NCI-H1417 (cell line): ENCODE data around the gene BPIFA3.
"Not testable (repeated sequence)": the region's sequence is repeated elsewhere in the genome, so short reads cannot be mapped to it uniquely, and the experiment has no call there.

Experiments used
- DNase-seq, 3 experiments: peaks; one replicate each; lab custom pipeline; 2025; lab: John Stamatoyannopoulos, UW

BPIFA3 gene

DNA sequence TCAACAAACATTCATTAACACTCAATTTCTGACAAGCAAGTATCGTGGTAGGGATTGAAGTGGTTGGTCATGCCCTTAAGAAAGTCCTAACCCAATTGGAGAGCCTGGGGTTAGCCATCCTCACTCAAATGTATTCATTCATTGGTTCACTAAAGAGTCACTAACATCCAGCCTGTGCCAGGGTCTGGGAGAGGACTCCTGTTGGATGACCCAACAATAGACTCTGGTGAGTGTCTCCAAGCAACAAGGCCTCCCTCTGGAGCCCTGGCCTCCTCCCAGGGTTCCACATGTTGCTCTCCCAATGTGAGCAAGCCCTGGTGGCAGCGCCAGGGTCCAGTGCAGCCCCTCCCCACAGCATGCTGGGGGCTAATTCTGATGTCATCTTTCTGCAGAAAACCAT lies at the start of gene BPIFA3:
TSS of gene BPIFA3 (plus strand) at position 301 of the 400 bp plus-strand sequence. CDS start 185 bp downstream, outside the sequence.
- DNase-seq, result no peak

DNA sequence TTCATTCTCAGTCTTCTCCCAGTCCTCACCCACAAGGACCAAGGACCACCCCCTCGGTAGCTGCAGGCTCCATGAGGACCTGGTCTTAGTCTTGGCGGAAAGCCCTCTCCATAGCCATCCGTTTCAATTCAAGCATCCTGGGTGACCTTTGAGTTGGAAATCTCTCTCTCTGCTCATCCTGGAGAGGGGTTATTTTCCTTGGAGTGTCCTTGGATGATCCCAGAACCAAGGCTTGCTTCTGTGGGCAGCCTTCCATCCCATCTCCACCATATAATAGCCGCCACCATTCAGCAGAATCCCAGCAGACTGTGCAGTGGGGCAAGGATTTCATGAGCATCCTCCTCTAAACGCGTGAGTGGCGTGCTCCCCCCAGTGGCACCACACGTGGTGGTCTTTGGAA lies 49.3 kb upstream of the BPIFA3 start, which contains the start of gene BPIFA2:
TSS of gene BPIFA2 (plus strand) at position 301 of the 400 bp plus-strand sequence. CDS start 987 bp downstream, outside the sequence.
- no peak for DNase-seq

DNA sequence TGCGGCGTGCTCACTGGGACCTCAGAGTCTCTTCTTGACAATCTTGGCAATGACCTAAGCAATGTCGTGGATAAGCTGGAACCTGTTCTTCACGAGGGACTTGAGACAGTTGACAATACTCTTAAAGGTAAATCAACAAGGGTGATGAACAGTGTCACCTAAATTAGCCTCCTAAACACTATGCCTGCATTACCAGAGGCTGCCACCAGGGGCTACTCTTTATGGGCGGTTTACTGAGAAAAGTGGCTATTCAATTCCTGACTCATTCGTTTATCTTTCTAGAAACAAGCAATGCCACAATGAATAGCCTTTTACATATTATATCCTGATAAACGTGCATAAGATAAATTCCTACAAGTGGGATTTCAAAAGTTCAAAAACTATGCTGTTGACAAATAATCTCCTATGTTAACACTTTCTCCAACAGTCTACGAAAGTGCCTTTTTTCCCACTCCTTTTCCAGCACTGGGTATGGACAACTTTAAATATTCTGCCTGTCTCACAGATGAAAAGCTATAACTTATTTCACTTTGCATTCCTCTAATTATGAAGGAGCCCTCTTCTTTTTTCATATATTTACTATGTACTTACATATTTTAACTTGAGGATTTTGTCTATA lies 47.9 kb upstream of the BPIFA3 start:
- peak in 1 of 3 experiments; percentile 8 for DNase-seq

DNA sequence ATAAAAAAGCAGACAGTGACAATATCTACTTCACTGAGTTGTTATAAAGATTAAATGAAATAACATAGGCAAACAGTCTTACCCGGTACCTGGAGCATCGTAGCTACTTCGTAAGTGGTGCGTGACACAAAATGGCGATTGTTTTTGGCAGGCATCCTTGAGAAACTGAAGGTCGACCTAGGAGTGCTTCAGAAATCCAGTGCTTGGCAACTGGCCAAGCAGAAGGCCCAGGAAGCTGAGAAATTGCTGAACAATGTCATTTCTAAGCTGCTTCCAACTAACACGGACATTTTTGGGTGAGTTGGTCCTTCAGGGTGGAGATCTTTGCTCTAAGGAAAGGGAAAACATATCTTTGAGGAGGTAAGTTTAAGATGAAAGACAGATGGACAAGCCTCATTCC lies 44.4 kb upstream of the BPIFA3 start:
- DNase-seq, result peak in 2 of 3 experiments; percentile 17 to 87

DNA sequence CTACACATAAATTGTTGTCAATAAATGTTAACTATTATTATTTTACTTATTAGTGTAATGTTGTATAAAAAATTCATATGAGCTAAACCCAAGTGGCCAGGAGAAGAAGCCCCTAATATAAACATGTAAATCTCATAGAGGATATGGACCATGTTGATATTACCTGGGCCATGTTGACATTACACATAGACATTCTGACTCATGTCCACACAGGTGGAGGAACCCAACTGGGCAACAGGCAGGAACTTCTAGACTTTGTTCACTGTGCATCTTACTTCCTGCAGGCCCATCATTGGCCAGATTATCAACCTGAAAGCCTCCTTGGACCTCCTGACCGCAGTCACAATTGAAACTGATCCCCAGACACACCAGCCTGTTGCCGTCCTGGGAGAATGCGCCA lies 42.0 kb upstream of the BPIFA3 start:
- DNase-seq, result no peak

DNA sequence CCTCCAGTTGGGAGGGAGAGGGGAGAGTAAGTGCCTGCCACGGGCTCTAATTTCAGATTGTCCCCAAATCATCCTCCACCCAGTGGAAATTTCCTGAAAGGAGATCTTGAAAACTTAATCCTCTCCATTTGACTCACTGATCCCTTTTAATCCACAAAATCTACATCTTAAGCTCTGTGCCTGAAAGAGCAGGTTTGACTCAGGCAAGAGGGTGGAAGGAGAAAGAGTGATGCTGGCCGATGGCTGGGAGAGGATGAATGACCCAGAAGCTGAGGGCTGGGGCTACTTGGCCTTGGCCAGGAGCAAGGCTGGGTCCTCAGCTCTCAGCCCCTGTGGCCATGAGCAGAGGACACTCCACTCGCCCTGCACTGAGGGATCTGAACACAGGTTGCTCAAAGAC lies 41.1 kb upstream of the BPIFA3 start:
- DNase-seq, result no peak

DNA sequence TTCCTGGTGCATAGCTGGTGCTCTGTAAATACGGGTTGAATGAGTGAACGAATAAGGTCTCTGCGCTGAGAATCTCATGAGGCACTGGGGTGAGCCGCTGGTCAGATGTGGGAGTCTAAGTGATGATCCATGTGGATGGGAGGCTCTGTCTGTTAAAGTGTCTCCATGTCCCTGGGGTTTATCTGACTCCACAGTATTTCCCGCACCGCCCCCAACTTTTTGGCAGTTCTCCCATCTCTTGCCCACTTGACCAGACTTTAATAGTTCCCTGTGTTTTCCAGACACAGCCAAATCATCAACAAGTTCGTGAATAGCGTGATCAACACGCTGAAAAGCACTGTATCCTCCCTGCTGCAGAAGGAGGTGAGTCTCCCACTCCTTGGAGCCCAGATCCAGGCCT lies 39.3 kb upstream of the BPIFA3 start:
- no peak for DNase-seq

DNA sequence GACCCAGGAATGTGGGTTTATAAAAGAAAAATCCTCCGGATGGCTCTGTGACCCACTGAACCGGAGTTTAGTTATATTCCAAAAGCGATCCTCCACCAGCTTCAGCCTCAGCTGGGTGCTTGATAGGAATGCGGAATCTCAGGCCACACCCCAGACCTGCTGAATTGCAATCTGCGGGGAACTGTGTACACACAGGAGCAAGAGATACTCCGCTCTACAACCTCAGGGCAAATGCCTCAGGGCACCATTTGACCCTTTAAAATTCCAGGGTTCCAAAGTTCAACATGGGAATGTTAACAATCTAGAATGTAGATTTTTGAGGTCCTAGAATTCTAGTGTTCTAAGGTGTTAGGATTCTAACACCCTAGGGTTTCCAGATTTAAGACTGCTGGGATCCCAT lies 38.4 kb upstream of the BPIFA3 start:
- DNase-seq, result no peak

DNA sequence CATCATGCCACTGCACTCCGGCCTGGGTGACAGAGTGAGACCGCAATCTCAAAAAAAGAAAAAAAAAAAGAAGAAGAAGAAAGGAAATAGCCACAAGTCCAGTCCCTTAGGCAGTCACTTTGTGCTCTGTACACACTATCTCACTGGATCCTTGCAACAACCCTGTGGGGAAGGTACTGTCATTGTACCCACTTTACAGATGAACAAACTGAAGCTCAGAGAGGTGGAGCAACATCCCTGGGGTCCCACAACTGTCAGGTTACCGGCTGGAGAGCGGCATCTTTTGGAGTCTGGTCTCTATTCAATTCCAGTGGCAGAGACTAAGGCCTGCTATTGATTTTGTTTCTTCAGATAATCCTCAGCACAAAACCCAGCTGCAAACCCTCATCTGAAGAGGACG lies 37.0 kb upstream of the BPIFA3 start:
- no peak for DNase-seq

DNA sequence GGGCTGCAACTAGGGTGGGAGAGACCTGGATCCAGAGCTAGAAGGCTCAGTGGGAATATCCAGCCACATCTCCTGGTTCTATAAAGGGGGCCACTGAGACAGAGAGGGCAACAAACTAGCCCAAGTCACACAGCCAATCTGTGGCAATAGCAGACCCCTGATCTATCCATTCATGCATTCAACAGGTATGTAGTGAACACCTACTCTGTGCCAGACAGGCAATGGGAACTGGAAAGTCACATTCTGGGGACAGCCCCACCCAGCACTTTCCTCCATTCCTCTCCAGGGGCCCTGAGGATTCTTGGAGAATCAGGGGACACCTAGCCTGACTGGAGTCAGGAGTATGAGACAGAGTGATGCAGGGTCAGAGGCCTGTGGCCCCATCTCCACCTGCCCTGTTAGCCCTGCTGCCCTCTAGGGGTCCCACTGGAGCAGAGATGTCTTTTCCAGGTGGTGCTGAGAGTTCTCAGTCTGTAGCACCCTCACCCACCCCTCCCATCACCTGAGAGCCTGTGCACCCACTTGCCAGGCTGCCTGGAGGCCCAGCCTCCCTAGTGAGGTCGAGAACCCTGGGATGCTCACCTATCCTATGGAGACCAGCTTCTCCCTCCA lies 35.6 kb upstream of the BPIFA3 start:
- no peak for DNase-seq

DNA sequence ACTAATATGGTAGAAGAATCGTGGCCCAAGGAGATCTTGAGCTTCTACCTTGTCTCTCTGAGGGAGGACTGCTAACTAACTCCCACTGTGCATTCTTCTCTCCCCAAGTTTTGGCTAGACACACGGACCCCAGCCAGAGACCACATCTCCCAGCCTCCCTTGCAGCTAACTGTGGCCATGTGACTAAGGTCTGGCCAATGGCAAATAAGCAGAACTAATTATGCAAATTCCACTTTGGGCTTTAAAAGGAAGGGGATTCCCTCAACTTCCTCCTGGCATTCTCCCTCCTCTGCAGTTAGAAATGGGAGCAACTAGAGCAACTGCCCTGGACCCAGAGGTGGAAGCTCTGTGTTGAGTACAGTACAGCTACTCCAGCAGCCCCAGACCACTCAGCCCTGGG lies 33.8 kb upstream of the BPIFA3 start:
- no peak for DNase-seq

DNA sequence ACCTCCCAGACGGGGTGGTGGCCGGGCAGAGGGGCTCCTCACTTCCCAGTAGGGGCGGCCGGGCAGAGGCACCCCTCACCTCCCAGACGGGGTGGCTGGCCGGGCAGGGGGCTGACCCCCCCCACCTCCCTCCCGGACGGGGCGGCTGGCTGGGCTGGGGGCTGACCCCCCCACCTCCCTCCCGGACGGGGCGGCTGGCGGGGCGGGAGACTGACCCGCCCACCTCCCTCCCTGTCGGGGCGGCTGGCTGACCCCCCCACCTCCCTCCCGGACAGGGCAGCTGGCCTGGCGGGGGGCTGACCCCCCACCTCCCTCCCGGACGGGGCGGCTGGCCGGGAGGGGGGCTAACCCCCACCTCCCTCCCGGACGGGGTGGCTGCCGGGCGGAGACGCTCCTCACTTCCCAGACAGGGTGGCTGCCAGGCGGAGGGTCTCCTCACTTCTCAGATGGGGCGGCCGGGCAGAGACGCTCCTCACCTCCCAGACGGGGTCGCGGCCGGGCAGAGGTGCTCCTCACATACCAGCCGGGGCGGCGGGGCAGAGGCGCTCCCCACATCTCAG lies 32.0 kb upstream of the BPIFA3 start:
- DNase-seq, result not testable (repeated sequence)

DNA sequence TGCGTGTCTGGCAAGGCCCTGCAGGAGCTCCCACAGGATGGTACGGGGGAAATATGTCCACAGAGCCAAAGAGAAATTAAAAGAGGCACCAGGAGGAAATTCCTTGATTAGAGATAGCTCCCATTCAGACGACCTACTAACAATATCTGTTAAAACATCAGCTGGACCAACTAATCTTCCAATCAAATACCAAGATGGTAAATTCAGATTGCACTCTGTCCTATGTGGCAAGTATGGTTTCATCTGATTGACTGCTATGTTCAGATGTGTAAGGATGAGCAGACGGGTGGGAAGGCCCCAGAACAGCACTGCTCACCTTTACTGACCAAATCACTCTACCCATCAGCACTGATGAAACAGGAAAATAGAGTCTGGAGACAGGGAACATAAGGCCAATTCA lies 29.7 kb upstream of the BPIFA3 start:
- DNase-seq, result no peak

DNA sequence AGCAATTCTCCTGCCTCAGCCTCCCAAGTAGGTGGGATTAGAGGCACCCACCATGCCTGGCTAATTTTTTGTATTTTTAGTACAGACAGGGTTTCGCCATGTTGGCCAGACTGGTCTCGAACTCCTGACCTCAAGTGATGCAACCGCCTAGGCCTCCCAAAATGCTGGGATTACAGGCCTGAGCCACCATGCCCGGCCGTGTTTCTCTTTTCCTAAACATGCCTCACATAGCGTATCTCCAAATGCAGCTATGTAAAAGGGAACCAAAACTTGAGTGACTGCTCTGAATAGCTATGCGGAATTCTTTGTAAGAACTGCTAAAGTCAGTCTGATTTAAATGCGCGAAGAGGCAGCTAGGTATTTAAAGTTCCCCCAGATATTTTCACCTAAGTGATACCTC lies 28.7 kb upstream of the BPIFA3 start:
- DNase-seq, result no peak

DNA sequence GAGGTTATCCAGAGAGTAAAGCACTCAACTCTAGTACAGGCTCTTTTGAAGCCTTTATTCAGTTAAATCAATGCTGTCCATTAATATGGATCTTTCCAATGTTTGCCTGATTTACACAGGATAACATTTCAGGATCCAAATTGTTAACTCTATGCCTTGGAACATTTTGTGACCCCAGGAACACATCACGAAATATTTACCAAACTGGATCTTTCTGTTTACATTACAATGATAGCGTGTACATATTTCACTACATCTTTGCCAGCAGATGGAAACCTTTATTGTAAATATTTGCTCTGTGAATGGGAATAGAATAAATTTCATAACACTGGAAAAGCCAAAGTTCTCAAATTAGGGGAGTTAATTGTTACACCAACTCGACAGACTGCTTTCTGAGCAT lies 25.7 kb upstream of the BPIFA3 start:
- no peak for DNase-seq

DNA sequence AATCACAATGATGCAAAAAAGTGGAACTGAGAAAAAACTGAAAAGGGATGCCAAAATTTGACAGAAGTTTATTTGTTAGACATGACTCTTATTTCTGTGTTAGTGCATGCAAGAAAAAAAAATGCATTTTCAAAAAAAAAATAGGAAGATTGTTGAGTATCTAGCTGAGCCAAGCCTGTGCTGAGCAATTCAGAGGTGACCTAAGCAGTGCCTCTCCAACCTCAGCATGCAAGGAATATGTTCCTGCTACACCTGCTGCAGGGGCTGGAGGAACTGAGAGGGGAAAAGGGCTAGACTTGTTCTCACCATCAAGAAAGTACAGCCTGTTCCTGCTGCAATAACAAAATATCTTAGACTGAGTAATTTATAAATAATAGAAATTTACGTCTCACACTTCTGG lies 25.2 kb upstream of the BPIFA3 start:
- no peak for DNase-seq

DNA sequence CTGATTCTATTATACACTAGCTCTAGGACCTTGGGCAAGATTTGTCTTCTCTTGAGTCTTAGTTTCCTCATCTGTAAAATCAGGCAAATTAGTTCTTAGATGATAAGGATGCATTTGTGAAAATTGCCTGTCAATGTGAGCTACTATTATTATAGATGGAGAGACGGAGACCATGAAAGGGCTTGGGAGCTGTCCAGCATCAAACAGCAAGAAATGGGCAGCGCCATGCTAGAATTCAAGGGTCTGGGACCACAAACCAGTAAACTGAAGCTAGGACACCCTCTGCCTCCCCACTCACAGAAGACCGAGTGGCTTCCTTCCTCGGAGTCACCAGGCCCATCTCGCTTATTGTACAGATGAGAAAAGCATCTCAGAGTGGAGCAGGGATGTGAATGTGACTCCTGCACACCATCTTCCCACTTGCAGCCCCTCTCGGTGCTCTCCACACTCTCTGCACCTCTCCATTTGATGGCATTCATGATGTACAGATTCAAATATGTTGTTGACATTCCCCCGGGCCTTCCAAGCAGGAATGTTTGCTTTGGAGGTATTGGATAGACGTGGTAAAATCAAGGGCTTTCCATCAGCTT lies 24.1 kb upstream of the BPIFA3 start:
- DNase-seq, result no peak

DNA sequence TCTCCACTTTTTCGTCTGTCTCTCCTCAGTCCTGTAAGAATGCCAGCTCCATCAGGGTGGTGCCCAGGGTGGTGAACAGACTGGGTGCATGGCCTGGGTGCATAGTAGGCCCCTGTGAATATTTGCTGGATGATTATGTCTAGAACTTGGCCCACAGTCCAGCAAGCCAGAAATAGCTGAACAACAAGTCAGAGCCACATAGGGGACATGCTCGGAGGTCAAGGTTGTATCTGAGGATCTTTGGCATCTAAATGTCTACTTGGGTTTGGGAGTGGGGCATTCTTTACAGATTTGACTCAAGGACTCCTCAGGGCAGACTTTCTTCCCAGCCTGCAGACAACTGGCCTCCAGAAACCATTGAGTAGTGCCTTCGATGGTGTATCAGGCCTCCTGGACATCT lies 18.1 kb upstream of the BPIFA3 start:
- DNase-seq, result no peak

DNA sequence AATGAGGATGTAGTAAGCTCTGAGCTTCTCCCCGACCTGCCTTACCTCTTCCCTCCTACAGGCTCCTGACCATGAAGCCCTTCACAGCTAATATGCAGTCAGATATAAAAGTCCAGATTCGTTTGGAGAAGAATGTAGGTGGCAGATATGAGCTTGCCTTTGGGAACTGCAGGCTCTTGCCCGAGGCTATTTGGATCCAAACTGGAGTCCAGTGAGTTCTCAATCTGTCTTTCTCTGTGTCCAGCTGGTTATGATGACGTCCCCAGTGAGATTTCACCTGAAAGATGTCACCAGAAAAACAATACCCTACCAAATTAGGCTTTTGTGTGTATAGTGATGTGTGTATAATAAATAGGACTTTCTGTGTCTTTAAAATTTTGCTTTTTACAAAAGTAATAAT lies 14.7 kb upstream of the BPIFA3 start:
- DNase-seq, result no peak

DNA sequence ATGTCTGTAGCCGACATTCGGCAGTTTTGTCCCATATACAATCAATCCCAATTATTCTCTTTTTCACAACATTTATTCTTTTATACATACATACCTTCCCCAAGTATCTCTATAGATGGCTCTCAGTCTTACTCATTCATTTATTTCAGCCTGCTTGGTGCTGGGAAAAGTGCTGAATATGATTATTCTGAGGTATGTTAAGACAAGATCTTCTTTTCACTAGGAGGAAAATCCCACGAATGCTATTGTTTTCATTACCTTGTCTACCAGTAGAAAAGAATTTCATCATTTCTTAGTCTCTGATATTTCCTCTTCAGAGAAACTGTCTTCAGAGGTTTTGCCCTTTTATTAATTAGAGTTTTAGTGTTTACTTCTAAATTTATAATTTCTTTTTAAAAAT lies 13.7 kb upstream of the BPIFA3 start:
- DNase-seq, result no peak

DNA sequence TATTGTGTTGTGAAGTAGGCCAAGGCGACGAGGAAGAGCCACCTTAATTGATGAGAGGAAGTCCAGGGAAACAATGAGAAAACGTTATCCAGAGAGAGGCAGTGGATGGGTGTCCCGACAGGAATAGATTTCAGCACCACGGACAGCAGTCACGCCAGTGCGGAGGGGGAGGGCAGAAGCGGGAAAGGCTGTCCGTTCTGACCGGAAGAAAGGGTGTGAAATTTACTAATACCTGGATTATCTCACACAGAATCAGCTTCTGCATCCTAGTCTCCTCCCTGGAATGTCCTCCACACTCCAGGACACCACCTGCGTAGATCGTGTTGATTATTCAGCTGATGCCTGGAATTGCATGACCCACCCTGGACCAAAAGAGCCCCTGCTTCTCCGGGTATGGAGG lies 7.4 kb upstream of the BPIFA3 start:
- DNase-seq, result no peak

DNA sequence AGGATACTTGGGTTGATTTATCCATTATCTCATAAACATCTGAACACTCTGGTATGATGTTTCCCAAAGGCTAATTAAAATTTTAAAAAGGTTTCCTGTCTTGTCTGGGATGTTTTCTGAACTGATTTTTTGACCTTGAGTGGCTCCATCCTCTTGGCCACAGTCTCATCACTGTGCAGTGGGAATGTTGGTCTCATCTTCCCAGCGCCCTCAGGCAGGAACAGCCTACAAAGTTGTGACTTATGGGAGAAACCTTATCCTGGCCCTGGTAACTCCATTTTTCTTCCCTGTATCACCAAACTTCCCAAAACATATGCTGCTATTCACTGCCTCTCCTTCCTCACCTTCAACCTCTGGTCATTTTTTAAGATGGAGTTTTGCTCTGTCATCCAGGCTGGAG lies 6.8 kb upstream of the BPIFA3 start:
- no peak for DNase-seq

DNA sequence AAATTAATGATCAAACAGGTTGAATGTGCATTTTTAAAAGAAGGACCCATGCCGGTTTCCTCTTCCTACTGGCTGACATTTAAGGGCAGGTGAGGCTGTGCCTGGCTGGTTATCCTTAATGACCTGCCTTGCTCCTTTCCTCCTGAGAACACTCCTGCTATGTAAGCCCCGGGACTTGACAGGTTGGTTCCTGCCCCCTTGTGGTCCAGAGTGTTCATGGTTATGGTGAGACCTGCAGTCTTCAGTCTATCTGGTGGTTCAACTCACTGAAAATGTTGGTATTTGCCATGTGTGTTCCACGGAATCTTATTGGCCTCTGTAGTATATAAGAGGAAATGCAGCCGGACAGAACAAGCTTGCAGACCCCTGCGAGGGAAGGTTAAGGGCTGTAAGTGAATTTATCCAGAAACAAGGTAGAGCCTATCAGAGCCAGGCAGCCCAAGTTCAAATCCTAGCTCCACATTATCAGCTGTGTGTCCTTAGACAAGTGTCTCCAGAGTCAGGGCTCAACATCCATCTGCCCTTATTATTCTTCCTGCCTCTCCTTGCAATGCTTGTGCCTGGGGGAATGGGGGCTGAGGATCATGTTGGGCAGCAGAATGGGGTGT lies 5.2 kb upstream of the BPIFA3 start:
- peak; percentile 43 to 82 (median 79) for DNase-seq
